Hematopoietic multipotent progenitor cell treated with erythropoietin and hydrocortisone succinate and interleukin-3 and kit ligand, for 15 days (in vitro differentiated cells): Measurements from ENCODE around the gene HUS1B.

Source experiments
- DNase-seq: peaks from one replicate; pipeline ENCODE4 v3.0.0-alpha.2; 2015; ENCODE audit warnings: low spot score

HUS1B gene

DNA sequence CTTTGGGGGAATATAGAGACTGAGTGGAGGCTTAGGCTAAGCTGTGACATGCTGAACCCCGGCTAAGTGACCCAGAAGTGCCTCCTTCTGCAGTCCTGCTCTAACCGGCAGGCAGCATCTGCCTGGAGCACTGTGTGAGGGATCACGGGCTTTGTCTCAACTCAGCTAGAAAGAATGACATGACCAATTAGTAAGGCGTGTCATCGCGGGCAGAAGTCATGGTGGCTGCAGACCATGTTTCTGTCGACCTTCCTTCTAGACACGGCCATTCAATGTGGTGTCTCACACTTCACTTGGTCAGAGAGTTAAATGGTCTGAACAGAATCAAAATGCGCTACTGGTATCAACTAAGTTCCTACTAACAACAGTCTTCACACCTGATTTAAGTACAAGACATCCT is 35.0 kb downstream of the HUS1B start:
- no peak for DNase-seq

DNA sequence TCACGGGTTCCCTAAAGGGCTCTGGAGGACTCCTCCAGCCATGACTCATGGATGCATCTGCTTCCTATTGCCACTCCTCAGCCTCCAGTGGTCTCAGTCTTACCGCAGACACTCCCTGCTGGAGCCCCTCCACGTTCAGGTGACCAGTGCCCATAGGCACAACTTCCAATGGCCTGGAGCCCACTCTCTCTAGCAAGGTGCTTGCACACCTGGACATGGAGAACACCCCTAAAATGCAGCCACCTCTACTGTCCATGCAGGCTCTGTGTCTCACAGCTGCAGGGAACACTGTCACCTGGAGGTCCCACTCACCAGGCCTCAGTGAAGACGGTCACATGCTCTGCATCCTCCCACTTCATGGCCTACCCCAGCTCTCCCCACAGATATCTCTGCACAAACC is 36.0 kb downstream of the HUS1B start:
- no peak for DNase-seq

DNA sequence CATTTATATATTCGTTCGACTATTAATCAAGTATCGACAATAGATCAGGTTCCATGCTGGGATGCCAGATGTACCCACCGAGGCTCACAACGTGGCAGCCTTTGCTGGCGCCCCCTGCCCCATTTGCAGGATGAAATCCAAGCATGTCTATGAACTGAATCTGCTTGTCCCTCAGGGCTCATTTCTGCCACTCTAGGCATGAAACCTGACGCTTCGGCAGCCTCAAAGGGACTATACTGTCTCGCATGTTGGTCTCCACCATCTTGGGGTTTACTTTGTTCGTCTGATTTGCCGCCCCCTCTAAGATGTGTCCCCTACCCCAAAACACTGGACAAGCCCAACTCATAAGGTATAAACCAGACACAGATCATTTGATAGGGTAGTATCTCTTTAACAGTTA is 36.7 kb downstream of the HUS1B start:
- DNase-seq = no peak

DNA sequence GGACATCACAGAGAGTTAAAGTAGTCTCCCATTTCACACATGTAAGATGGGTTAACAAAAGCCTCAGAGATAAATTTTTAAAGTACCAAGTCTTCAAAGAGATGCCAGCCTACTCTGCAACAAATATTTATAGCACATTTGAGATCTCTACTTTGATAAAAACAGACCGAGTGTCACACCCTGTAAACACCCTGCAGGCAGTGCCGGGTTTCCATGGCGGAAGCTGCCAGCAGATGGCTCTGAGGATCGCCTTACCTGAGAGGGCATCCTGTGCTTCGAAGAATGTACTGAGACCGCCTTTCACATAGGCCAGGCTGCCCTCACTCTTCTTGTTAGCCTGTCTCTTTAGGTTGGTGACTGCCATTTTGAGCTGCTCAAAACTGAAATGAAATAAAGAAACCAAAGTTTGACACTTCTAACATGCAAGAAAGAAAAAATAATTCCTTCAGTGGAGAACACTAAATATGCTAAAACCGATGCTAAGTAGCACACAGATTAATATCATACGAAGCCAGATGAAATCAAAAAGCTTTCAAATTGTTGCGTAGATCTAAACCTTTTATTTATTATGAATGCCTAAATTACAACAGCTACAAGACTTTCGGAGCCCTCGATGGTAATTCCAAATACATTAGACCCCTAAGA is 39.3 kb downstream of the HUS1B start:
- no peak for DNase-seq

DNA sequence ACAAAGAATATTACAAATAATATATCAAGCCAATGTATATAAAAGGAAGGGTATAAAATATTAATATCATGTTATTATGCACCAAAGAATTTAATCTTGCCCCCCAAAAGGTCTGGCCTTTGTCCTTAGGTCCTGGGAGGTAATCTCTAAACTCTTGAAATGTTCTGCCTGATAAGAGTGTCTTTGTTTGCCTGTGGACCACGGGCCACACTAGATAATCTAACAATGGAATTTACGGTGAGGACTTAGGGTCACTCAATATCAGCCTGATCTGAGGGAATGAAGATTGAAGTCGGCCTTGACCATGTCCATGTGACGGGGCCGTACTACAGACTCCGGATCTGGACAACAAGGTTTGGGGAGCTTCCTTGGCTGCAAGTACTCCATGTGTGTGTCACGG is 42.9 kb downstream of the HUS1B start:
- DNase-seq = no peak

DNA sequence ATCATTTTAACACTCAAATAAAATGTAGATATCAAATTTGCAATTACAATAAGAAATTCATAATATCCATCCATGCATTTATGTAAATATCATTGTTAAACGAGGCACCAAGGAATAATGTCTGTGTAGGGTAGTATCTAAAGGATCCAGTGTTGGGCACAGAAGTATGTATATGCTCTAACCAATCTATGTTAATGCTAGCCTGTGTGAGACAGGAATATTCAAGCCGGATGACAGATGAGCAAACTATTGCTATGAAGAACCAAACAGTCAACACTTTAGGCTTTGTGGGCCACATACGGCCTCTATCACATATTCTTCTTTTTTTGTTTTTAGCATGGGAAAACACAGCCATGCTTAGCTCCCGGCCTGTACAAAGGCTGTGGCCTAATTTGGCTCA is 45.0 kb downstream of the HUS1B start:
- DNase-seq = no peak

DNA sequence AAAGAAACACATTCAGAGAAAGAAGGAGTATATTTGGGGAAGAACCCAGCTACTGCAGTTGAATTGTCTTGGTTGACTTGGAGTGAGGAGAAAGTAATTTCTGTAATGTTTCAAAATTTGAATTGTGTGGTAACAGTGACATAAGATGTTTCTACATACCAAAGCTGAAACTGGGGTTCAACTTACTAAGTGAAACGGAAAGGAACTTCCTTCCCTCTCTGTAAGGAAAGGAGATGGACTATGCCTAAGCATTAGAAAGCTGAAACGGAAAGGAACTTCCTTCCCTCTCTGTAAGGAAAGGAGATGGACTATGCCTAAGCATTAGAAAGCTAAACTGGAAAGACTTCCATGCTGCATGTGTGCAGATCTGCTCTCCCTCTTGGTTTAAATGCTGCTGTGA is 46.0 kb downstream of the HUS1B start:
- DNase-seq = no peak

DNA sequence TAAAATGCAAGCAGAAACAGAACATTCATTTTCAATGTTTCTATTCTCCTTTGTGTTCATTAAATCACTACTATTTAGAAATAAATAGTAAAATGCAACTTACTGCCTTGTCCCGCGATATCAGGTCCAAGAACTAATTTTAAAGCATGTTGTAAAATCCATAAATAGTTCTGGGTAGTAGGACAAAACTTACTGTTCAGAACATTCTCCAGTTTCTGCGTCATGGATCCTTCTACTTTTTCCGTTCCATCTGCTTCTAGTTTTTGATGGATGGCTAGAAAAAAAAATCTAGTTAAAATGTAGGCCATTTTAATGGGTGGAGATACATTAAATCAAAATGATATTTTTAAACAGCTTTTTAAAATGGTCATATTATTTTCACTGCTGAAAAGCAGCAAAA is 47.0 kb downstream of the HUS1B start:
- DNase-seq = no peak

DNA sequence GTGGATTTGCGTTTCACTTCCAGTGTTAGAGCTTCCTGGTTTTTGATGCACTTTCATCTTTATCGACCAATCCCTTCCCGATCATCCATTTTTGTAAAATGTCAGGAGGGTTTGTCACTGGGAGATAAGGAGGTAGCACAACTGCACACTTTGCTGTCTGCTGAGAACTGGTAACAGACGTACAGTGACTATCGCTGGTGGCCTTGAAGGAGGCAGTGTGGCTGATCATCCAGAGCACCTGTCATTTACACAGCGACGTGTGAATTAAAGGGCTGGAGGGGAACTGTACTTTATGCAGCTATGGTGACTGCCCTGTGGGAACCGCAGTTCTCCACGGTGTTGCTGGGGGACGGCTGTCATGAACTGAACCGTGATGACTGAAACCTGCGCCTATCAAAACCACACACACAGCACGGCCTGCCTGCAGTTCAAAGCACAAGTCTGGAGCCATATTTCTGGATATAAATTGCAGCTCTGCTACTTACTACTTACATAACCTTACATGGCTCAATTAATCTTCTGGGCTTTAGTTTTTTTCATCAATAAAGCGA is 50.0 kb downstream of the HUS1B start:
- DNase-seq = no peak
